HG02973 (cell line): ENCODE measurements around the gene MTERF1.
A peak's percentile ranks its signal among the peaks of the same experiment; 100 is the strongest.
"Not testable (repeated sequence)": the region's sequence is repeated elsewhere in the genome, so short reads cannot be mapped to it uniquely, and the experiment has no call there.

Experiments
- ATAC-seq: cut with Tn5 transposase; IDR thresholded peaks from one replicate; pipeline ENCODE4 v1.9.1; 2021; ENCODE audit warnings: moderate library complexity; ENCODE audit not compliant: unreplicated experiment

MTERF1 gene

GRCh38 chr7:91880413-91881241, at the start of gene MTERF1:
MTERF1 (minus strand) TSS chr7:91880702; CDS start chr7:91880083, 619 bp downstream.
- ATAC-seq = peak; percentile 98

- peak; percentile 95 for ATAC-seq
These were observed 49.0 kb upstream of the MTERF1 start for GRCh38 chr7:91929463-91929862.

- no peak for ATAC-seq
These were observed 47.4 kb upstream of the MTERF1 start for GRCh38 chr7:91927912-91928311.

- no peak for ATAC-seq
These were observed 42.4 kb upstream of the MTERF1 start for GRCh38 chr7:91922857-91923256.

GRCh38 chr7:91918356-91918755, 37.9 kb upstream of the MTERF1 start:
- no peak for ATAC-seq

- no peak for ATAC-seq
These were observed 35.5 kb upstream of the MTERF1 start for GRCh38 chr7:91916051-91916440.

- ATAC-seq = no peak
These were observed 35.0 kb upstream of the MTERF1 start for GRCh38 chr7:91915401-91916050.

- no peak for ATAC-seq
These were observed 33.1 kb upstream of the MTERF1 start for GRCh38 chr7:91913612-91914011.

GRCh38 chr7:91912494-91912893, 32.0 kb upstream of the MTERF1 start:
- no peak for ATAC-seq

- no peak for ATAC-seq
These were observed 30.6 kb upstream of the MTERF1 start for GRCh38 chr7:91911121-91911520.

- ATAC-seq = no peak
These were observed 29.7 kb upstream of the MTERF1 start for GRCh38 chr7:91910171-91910570.

- no peak for ATAC-seq
These were observed 19.1 kb upstream of the MTERF1 start for GRCh38 chr7:91899563-91899962.

GRCh38 chr7:91898240-91898992, 17.9 kb upstream of the MTERF1 start:
- no peak for ATAC-seq

- ATAC-seq = no peak
These were observed 14.4 kb upstream of the MTERF1 start for GRCh38 chr7:91894781-91895480.

- ATAC-seq = not testable (repeated sequence)
These were observed 13.2 kb upstream of the MTERF1 start for GRCh38 chr7:91893699-91894098.

GRCh38 chr7:91892821-91893340, 12.4 kb upstream of the MTERF1 start:
- ATAC-seq = no peak

GRCh38 chr7:91892099-91892705, 11.7 kb upstream of the MTERF1 start:
- ATAC-seq = no peak

- not testable (repeated sequence) for ATAC-seq
These were observed 8.0 kb upstream of the MTERF1 start for GRCh38 chr7:91888271-91889175.
